H1 (cell line): ENCODE data around the gene GP1BB. TPM values are rescaled to one million over a fixed set of nuclear protein-coding genes. Genes with fewer than 3 reads are reported as not detected.

ENCODE experiments used
- ATF3 ChIP-seq: IDR thresholded peaks from 2 replicates; pipeline ENCODE4 v1.6.1; 2011; ENCODE audit warnings: low read depth, mild to moderate bottlenecking, low read length; ENCODE audit not compliant: insufficient read depth
- E2F6 ChIP-seq: IDR thresholded peaks from 2 replicates; pipeline ENCODE4 v1.6.1; 2012; ENCODE audit warnings: inconsistent platforms
- HDAC2 ChIP-seq, 2 experiments: fragments of 300-600 bp in 1 of 2; sonication (generic) in 1 of 2; IDR thresholded peaks; 2 replicates each; pipeline ENCODE4 v1.6.1; 2011 to 2012; ENCODE audit warnings: low read depth in 2 of 2, low read length in 2 of 2, mild to moderate bottlenecking in 2 of 2, moderate library complexity in 2 of 2, borderline replicate concordance in 1 of 2, inconsistent platforms in 1 of 2
- NANOG ChIP-seq: IDR thresholded peaks from 2 replicates; pipeline ENCODE4 v1.6.1; 2011; ENCODE audit warnings: low read length, low read depth, mild to moderate bottlenecking, inconsistent platforms; ENCODE audit not compliant: insufficient read depth, poor library complexity, severe bottlenecking
- SIRT6 ChIP-seq: IDR thresholded peaks from one replicate; pipeline ENCODE4 v1.7.1; 2012; ENCODE audit warnings: low read length, inconsistent platforms
- polyA plus RNA-seq, 7 experiments: library from polyadenylated mRNA; depleted of rRNA in 3 of 7; stranded (reverse) in 5 of 7; unstranded in 2 of 7; fragments of >200 nt in 5 of 7; fragments of 200-250 nt in 2 of 7; gene quantifications; 1 replicate in 5 of 7; 2 replicates in 1 of 7; 4 replicates in 1 of 7; pipeline versions ENCODE4 v1.2.1 to v1.2.3, GENCODE V29; 2011 to 2013; ENCODE audit warnings: missing spikeins in 2 of 7, mixed read lengths in 2 of 7
- total RNA-seq: library from RNA; stranded (reverse); fragmentation: NEBNext Ultra II Directional; extraction: Animal tissue kit (Norgen Biotek cat#: 25700); gene quantifications from 2 replicates; pipeline ENCODE4 v1.2.1, GENCODE V29; 2021

Gene GP1BB
- total and polyA plus RNA-seq, 2 of the 8 experiments (the other 6 are each of a cell fraction or from before 2014, with no cell fraction given): 0.36 TPM; not detected in 1

- TF ChIP-seq SIRT6 (no peak), ATF3 (no peak), HDAC2 (IDR thresholded peaks at IDR 0.05; ENCODE audit: borderline replicate concordance in 1 of 2, low read depth in 2 of 2, low read length in 2 of 2) (no peak), E2F6 (no peak), NANOG (no peak)
These were observed 8.2 kb downstream of the GP1BB start (continued) for GRCh38 chr22:19731361-19732135.
